Measurements from ENCODE around the gene MVB12B. TPM values are rescaled to one million over a fixed set of nuclear protein-coding genes. Genes with fewer than 3 reads are reported as not detected.

Gene MVB12B
- total RNA-seq, 6 experiments from 2014 or later: 7.2 to 16.2 (median 9.1) TPM

GRCh38 chr9:126526218-126527108 lies 199.8 kb downstream of the MVB12B start:
- 19% methylated on average over 7 of the region's 19 CpGs for WGBS (ENCODE audit: insufficient coverage, low coverage, low lambda C conversion rate, missing lambda C conversion rate)
- TF ChIP-seq POLR2A (IDR thresholded peaks at IDR 0.05) (no peak), CTCF (IDR thresholded peaks at IDR 0.05) (no peak)
- Histone ChIP-seq H3K27me3 (no peaks in the 10 kb centered on the region), H3K36me3 (no peaks in the 10 kb centered on the region), H3K27ac (no peak overlapping the region), H3K9me3 (no peaks in the 10 kb centered on the region), H3K4me3 (no peak overlapping the region), H3K4me1 (peaks cover 0 to 7% (median 0%) of the 10 kb centered on the region in 4 donors)
- intact Hi-C loops (cut with DNase I): no loop called here
- DNase-seq (no peak), ATAC-seq (peak; percentile 46 to 71 (median 68))

- intact Hi-C loops (cut with DNase I): no loop called here
- DNase-seq: peak in 1 of 3 donors; percentile 49
- ATAC-seq: no peak
- Histone ChIP-seq H3K36me3 (no peaks in the 10 kb centered on the region), H3K27me3 (no peaks in the 10 kb centered on the region), H3K27ac (no peak overlapping the region), H3K4me1 (peaks cover 0 to 7% (median 0%) of the 10 kb centered on the region in 4 donors), H3K9me3 (no peaks in the 10 kb centered on the region), H3K4me3 (no peak overlapping the region)
- 62% methylated on average over 8 of the region's 20 CpGs for WGBS (ENCODE audit: insufficient coverage, low coverage, low lambda C conversion rate, missing lambda C conversion rate)
- no peak for TF ChIP-seq CTCF (IDR thresholded peaks at IDR 0.05)
- TF ChIP-seq POLR2A (IDR thresholded peaks at IDR 0.05): no peak
These were observed 200.6 kb downstream of the MVB12B start for GRCh38 chr9:126527109-126527825.

GRCh38 chr9:126528111-126528510 lies 201.5 kb downstream of the MVB12B start:
- H3K27ac ChIP-seq: no peak overlapping the region
- H3K4me1 ChIP-seq: peaks cover 0 to 7% (median 0%) of the 10 kb centered on the region in 4 donors
- no peak for DNase-seq
- WGBS (ENCODE audit: insufficient coverage, low coverage, low lambda C conversion rate, missing lambda C conversion rate): 100% methylated on average over 1 of the region's 14 CpGs
- TF ChIP-seq POLR2A (IDR thresholded peaks at IDR 0.05) (no peak), CTCF (IDR thresholded peaks at IDR 0.05) (no peak)
- no peaks in the 10 kb centered on the region for H3K9me3 ChIP-seq
- ATAC-seq: no peak
- H3K27me3 ChIP-seq: no peaks in the 10 kb centered on the region
- H3K4me3 ChIP-seq: no peak overlapping the region
- intact Hi-C loops (cut with DNase I): no loop called here
- no peaks in the 10 kb centered on the region for H3K36me3 ChIP-seq

GRCh38 chr9:126528915-126529314 lies 202.3 kb downstream of the MVB12B start:
- WGBS (ENCODE audit: insufficient coverage, low coverage, low lambda C conversion rate, missing lambda C conversion rate): 96% methylated on average over 10 of the region's 10 CpGs
- no peak overlapping the region for H3K27ac ChIP-seq
- no peaks in the 10 kb centered on the region for H3K27me3 ChIP-seq
- H3K4me3 ChIP-seq: no peak overlapping the region
- no peaks in the 10 kb centered on the region for H3K36me3 ChIP-seq
- TF ChIP-seq POLR2A (IDR thresholded peaks at IDR 0.05): no peak
- TF ChIP-seq CTCF (IDR thresholded peaks at IDR 0.05): no peak
- peaks cover 0 to 7% (median 0%) of the 10 kb centered on the region in 4 donors for H3K4me1 ChIP-seq
- ATAC-seq (no peak), DNase-seq (no peak)
- intact Hi-C loops (cut with DNase I): no loop called here
- no peaks in the 10 kb centered on the region for H3K9me3 ChIP-seq
